Hematopoietic multipotent progenitor cell (in vitro differentiated cells): ENCODE data around the gene KRTAP12-2. TPM values are rescaled to one million over a fixed set of nuclear protein-coding genes. Genes with fewer than 3 reads are reported as not detected.
"Not testable (repeated sequence)": the region's sequence is repeated elsewhere in the genome, so short reads cannot be mapped to it uniquely, and the experiment has no call there.

Source experiments
- DNase-seq, 3 donors: peaks; one replicate each; pipeline ENCODE4 v3.0.0-alpha.2; 2011 to 2015; ENCODE audit warnings: low read depth in 2 of 3, low spot score in 2 of 3
- total RNA-seq: library from RNA; depleted of rRNA; stranded (reverse); fragments of >200 nt; gene quantifications from one replicate; pipeline ENCODE4 v1.2.3, GENCODE V29; 2012

The KRTAP12-2 gene
- total RNA-seq, 1 donor: under 0.01 TPM

DNA sequence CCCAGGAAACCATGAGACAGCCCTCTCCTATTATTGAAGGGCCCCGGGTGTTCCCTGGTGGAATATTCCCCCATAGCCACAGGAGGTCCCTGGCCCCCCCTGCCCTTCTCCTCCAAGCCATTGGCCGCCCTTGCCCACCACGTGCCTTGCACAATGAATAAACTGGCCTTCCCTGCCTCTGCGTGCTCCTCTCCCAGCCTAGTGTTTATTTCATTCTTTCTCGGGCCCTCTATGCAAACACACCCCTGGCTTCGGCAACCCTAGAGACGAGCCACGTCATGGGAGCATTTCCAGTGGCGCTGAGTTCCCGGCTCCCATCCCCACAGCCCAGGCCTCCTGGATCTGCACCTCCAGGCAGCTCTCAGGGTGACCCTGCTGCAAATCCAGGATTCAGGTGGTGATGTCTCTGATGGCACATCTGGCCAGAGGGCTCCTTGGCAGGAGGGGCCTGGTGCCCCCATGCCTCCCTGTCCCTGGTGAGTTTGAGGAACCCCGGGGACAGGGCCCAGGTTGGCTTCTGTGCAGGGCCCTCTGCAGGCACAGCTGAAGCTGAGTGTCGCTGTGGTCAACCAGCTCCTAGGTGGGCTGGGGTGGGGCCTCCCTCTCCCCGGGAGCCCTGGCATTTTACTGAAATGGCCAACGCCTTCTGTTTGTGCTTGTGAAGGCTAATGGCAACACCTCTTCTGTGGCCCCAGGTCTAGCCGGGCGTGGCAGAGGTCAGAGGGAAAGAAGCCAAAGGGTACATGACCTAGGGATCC is 36.4 kb upstream of the KRTAP12-2 start:
- no peak for DNase-seq

DNA sequence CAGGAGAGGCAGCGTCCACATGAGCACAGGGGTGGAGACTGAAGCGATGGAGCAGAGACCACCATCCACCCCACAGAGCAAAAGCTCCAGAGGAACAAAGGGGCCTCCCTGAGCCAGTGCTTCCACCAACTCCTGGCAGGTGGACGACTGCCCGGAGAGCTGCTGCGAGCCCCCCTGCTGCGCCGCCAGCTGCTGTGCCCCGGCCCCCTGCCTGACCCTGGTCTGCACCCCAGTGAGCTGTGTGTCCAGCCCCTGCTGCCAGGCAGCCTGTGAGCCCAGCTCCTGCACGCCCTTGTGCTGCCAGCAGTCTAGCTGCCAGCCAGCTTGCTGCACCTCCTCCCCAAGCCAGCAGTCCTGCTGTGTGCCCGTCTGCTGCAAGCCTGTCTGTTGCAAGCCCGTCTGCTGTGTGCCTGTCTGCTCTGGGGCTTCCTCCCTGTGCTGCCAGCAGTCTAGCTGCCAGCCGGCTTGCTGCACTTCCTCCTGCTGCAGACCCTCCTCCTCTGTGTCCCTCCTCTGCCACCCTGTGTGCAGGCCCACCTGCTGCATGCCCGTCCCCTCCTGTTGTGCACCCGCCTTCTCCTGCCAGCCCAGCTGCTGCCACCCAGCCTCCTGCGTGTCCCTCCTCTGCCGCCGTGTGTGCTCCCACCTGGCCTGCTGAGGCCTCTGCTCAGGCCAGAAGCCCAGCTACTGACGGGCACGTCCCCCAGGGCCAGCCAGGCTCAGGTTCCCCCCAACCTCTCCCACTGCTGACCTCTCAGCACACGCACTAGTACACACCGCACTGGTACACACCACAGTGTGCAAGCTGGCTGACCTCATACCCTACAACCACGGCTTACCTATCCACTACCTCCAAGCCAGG is 35.6 kb upstream of the KRTAP12-2 start:
- no peak for DNase-seq

- no peak for DNase-seq
These were observed 34.8 kb upstream of the KRTAP12-2 start for GRCh38 chr21:44701541-44701940.

- no peak for DNase-seq
These were observed 34.3 kb upstream of the KRTAP12-2 start for GRCh38 chr21:44701023-44701400.

DNA sequence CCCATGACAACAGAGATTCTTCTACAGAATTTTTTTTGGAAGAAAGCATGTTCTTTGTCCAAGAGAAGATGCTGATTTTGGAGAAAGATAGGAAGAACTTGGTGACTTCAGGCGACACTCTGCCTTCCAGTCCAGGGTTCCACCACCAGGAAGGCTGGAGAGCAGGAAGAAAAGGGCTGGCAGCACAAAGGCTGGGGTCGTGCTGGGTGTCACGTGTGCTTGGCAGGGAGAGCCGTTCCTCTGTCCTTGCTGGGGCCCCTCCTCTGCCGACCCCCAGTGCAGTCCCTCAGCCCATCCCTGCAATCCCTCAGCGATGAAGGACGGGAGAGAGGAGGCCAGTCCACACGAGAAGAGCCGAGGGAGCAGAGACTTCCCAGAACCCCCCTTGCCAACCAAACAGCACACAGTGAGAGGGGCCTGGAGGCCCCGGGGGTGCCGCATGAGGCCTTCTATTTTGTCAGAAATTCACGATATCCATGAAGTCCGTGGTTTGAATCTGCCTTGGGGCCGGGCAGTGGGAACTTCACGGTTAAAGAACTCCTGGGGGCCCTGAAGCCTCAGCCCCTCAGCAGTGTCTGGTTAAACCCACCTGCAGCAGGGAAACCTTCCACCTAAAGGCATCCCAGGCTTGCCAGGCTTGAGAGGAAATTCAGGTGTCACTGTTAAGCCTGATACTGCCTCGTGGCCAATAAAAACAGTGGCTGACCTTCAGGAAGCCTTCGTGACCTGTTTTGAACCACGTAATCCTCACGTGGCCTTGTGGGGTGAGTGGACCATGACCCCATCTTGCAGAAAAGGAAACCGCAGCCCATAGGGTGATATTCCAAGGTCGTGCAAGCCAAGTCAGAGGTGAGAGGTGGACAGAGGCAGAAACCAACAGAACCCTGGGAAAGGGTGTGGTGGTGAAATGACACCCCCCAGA is 33.6 kb upstream of the KRTAP12-2 start:
- no peak for DNase-seq

GRCh38 chr21:44699502-44700001 is 32.8 kb upstream of the KRTAP12-2 start:
- no peak for DNase-seq

DNA sequence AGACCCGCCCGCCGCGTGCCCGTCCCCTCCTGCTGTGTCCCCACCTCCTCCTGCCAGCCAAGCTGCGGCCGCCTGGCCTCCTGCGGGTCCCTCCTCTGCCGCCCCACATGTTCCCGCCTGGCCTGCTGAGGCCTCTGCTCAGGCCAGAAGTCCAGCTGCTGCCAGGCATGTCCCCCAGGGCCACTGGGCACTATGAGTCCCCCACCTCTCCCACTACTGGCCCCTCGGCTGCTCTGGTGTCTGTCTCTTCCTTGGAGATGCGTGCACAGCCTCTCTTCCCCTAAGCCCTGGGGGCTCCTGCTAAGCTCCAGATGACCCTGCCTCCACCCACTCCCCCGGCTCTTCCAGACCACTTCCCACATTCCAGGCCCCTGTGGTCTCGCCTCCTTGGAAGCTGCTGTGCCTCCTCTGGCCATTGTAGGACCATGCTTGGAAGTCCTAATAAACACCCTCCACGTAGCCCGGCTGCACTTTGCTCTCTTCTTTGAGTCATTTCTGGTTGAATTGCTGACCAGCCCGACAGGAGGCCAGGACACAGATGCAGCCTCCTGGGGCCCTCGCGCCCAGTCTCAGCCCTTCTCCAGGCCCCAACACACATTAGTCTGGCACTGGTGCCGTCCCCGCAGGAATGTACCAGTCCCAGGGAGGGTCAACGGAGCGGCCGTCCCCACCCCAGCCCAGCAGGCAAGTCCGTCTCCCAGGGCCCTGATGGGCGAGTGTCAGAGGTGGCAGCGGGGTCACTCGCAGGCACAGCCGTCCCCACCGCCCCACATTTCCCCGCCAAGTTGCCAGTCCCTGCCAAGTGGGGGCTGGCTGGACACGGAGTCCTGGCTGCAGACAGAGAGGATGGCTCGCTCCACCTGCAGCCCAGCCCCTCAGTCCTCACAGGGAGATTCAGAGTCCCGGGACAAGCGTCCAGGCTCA is 31.3 kb upstream of the KRTAP12-2 start:
- no peak for DNase-seq

GRCh38 chr21:44697172-44697810 is 30.6 kb upstream of the KRTAP12-2 start, which contains the start of gene KRTAP10-12:
Gene KRTAP10-12, plus strand, starts transcription at chr21:44697172. Its CDS starts 30 bp downstream, at chr21:44697202.
- not testable (repeated sequence) for DNase-seq

GRCh38 chr21:44696572-44696971 is 29.8 kb upstream of the KRTAP12-2 start:
- DNase-seq: no peak

DNA sequence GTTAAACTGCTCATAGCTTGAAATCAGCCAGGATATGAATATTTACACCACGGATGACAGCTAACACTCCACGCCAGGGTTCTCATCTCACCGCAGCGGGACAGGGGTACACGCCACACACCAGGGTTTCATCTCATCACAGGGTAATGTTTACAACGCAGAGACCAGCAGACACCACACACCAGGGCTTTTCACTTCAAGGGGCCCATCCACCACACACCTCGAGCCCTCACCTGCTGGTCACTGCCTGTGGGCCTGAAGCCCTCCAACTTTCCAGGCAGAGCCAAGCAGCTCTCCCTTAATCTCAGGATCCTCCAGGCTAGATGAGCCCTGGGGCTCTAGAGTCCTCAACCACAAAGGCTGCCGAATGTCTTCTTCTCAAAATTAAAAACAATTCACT is 28.9 kb upstream of the KRTAP12-2 start:
- no peak for DNase-seq

DNA sequence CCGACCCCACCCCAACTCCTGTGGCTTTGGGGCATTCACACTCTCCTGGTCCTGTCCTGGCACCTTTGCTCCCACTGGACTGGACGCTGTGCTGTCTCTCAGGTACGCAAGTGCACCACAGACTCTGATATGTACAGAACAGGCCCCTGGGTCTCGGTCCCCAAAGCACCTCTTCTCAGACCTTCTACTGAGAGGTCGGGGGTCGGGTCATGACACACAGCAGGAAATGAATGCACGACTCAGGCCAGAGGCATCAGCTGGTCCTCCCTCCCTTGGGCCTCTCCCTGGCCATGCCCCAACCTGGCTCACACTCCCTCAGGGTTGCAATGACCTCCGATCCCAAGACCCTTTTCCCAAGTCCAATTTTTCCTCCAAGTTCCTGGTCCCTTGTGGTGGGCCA is 28.5 kb upstream of the KRTAP12-2 start:
- DNase-seq: no peak

DNA sequence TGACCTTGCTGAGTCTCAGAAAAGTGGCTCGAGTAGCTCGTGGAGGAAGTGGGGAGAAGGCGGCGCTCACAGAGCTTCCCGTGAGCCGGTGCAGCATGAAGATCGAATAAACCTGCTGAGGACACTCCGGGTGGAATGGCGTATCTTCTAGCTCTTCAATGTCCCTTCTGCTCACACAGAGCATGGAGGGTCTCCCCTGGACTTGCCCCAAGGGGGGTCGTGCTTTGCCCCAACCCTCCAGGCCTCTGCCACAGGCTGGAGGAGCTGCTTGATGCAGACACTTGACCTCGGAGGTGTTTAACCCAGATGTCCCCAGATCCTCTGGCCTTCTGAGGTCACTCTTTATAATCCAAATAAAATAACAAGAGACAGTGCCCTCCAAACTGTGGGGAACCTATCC is 28.0 kb upstream of the KRTAP12-2 start:
- no peak for DNase-seq

- no peak for DNase-seq
These were observed 26.2 kb upstream of the KRTAP12-2 start for GRCh38 chr21:44692798-44693512.

DNA sequence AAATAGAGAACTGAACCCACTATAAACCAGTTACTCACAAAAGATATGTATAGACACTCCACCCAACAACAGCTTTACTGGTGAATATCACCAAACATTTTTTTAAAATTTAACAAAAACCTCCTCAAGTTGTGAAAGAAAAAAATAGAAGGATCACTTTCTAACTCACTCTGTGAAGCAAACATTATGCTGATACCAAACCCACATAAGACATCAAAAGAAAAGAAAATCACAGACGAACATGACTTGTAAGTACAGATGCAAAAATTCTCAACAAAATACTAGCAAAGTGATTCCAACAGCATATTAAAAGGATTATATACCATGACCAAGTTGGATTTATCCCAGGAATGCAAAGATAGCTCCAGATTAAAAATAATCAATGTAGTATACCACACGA is 25.0 kb upstream of the KRTAP12-2 start:
- DNase-seq: no peak

DNA sequence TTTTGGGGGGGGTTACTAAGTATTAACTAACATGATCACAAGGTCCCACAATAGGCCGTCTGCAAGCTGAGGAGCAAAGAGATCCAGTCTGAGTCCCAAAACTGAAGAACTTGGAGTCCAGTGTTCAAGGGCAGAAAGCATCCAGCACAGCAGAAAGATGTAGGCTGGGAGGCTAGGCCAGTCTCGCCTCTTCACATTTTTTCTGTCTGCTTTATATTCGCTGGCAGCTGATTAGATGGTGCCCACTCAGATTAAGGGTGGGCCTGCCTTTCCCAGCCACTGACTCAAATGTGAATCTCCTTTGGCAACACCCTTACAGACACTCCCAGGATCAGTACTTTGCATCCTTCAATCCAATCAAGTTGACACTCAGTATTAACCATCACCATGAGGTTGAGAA is 23.0 kb upstream of the KRTAP12-2 start:
- not testable (repeated sequence) for DNase-seq

GRCh38 chr21:44687671-44688070 is 20.9 kb upstream of the KRTAP12-2 start:
- DNase-seq: no peak

GRCh38 chr21:44686843-44687561 is 20.3 kb upstream of the KRTAP12-2 start:
- no peak for DNase-seq
